Measurements from ENCODE around the gene CD300E. TPM values are rescaled to one million over a fixed set of nuclear protein-coding genes. Genes with fewer than 3 reads are reported as not detected.

Gene CD300E
- total and polyA plus RNA-seq, 2 of the 4 experiments (the other 2 are of a cell fraction): not detected

DNA sequence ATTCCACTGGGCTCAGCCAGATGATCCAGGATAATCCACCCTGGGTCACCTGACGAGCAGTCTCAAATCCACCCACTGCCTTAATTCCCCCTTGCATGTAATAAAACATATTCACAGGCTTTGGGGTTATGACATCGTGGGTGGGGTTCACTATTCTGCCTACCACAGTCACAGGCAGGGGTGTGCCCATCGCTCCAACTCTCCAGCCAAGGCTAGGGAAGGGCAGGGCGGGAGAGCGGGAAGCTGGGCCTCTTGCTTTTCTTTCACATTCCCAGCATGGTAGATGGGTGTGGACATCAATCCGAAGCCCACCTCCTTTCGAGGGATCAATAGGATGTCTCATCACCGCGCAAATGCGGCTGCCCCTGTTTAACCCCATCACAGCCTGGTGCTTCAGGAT is 18.8 kb downstream of the CD300E start:
- Histone ChIP-seq H2AFZ (replicated peaks; ENCODE audit: low read length, poor library complexity) (no peak overlapping the region), H4K20me1 (ENCODE audit: insufficient read depth, low read length) (no peaks in the 10 kb centered on the region), H3K9ac (ENCODE audit: low read depth, low read length) (no peak overlapping the region), H2BK20ac (ENCODE audit: low read depth, low read length) (no peak overlapping the region), H2BK5ac (ENCODE audit: low read depth, low read length, poor library complexity, severe bottlenecking) (no peak overlapping the region), H3K4me3 (ENCODE audit: insufficient read depth, low read depth, low read length) (no peak overlapping the region), H4K8ac (ENCODE audit: low read depth in 2 of 2, low read length in 2 of 2) (no peak overlapping the region), H3K14ac (replicated peaks; ENCODE audit: low read depth, low read length) (no peak overlapping the region), H2BK120ac (ENCODE audit: low read depth, low read length) (no peak overlapping the region), H3K4me2 (ENCODE audit: low read depth, low read length) (no peak overlapping the region), H3K4ac (ENCODE audit: low read depth, low read length) (no peak overlapping the region), H3K56ac (ENCODE audit: extremely low read depth, insufficient read depth, low read length) (no peak overlapping the region; the same call in 1 of the 2 replicates), H2AK9ac (replicated peaks; ENCODE audit: low read depth, low read length, poor library complexity) (no peak overlapping the region), H3K23ac (ENCODE audit: low read depth, low read length) (no peak overlapping the region), H3K18ac (ENCODE audit: low read depth, low read length) (no peak overlapping the region), H2BK15ac (ENCODE audit: low read depth, low read length) (no peak overlapping the region), H3K79me1 (ENCODE audit: low read depth in 1 of 2, low read length in 2 of 2) (no peaks in the 10 kb centered on the region), H3K27me3 (ENCODE audit: control insufficient read depth, insufficient read depth, low read length) (no peaks in the 10 kb centered on the region), H3K36me3 (ENCODE audit: control insufficient read depth, insufficient read depth, low read length) (no peaks in the 10 kb centered on the region), H4K5ac (ENCODE audit: low read depth, low read length) (no peak overlapping the region), H4K91ac (ENCODE audit: insufficient read depth, low read depth, low read length) (no peak overlapping the region), H2AK5ac (ENCODE audit: low read depth, low read length) (no peak overlapping the region), H3K9me3 (ENCODE audit: control insufficient read depth, insufficient read depth, low read length) (peaks cover 2% of the 10 kb centered on the region; the same call in 1 of the 2 replicates), H3K4me1 (ENCODE audit: control insufficient read depth, insufficient read depth, low read length) (no peaks in the 10 kb centered on the region), H3K27ac (ENCODE audit: insufficient read depth, low read length) (no peak overlapping the region), H3K9me1 (ENCODE audit: insufficient read depth, low read length) (no peaks in the 10 kb centered on the region)
- dilution Hi-C loops (cut with HindIII; ENCODE audit: low sequenced_read_pairs, unreplicated experiment) (no loop called here), intact Hi-C loops (cut with micrococcal nuclease) (no loop called here), in situ Hi-C loops (cut with MboI; ENCODE audit: low sequenced_read_pairs) (no loop called here)
- POLR2A ChIA-PET (ENCODE audit: unreplicated experiment): no interaction called here
- ATAC-seq (ENCODE audit: low read depth) (no peak), DNase-seq (no peak)
- no TSS peak for BruUV-seq (replicated peaks)
- WGBS, 2 experiments (ENCODE audit: extremely low coverage in 2 of 2, insufficient read length in 1 of 2): 54% methylated on average over 3 of the region's 10 CpGs; no CpG with 5 or more reads in 1 of the 2 experiments
- TF ChIP-seq, protein P1, sequence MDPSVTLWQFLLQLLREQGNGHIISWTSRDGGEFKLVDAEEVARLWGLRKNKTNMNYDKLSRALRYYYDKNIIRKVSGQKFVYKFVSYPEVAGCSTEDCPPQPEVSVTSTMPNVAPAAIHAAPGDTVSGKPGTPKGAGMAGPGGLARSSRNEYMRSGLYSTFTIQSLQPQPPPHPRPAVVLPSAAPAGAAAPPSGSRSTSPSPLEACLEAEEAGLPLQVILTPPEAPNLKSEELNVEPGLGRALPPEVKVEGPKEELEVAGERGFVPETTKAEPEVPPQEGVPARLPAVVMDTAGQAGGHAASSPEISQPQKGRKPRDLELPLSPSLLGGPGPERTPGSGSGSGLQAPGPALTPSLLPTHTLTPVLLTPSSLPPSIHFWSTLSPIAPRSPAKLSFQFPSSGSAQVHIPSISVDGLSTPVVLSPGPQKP (IDR thresholded peaks at IDR 0.05; ENCODE audit: borderline replicate concordance, low read depth, low read length): no peak
- no peak for TF ChIP-seq FOS (IDR thresholded peaks at IDR 0.05; ENCODE audit: low read depth, low read length)
- TF ChIP-seq MAZ (IDR thresholded peaks at IDR 0.05; ENCODE audit: borderline replicate concordance, low read depth, low read length): no peak
- TF ChIP-seq POLR2A (IDR thresholded peaks at IDR 0.05; ENCODE audit: low read depth, low read length): no peak
- no peak for TF ChIP-seq CHD1 (IDR thresholded peaks at IDR 0.05; ENCODE audit: low read depth, low read length)
- CTCF ChIA-PET: no interaction called here
